Esophagus muscularis mucosa (tissue), 3 donors: ENCODE data around the gene TRPV2.

ENCODE experiments used
- POLR2A ChIP-seq: fragments of 450-650 bp; IDR thresholded peaks from one replicate; pipeline ENCODE4 v1.6.1; 2017; ENCODE audit warnings: antibody characterized with exemption, moderate library complexity, mild to moderate bottlenecking, low read depth
- TF ChIP-seq, protein P1 (sequence below), 3 experiments: fragments of 200-600 bp in 2 of 3; fragments of 450-650 bp in 1 of 3; sonication (generic) in 2 of 3; IDR thresholded peaks; one replicate each; pipeline ENCODE4 v1.5.1; 2017 to 2019; ENCODE audit warnings: antibody characterized with exemption in 3 of 3, mild to moderate bottlenecking in 2 of 3, moderate library complexity in 1 of 3

DNA sequence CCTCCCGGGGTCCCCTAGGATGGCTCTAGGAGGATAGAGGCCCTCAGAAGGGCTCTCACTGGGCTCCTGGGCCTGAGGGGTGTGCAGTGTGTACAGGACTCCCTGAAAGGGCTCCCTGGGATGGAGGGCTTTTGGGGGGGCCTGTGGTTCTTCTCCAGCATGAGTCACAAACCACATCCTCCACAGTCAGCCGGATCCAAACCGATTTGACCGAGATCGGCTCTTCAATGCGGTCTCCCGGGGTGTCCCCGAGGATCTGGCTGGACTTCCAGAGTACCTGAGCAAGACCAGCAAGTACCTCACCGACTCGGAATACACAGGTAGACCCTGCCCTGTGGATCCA is 4.5 kb downstream of the TRPV2 start:
- TF ChIP-seq, protein P1, sequence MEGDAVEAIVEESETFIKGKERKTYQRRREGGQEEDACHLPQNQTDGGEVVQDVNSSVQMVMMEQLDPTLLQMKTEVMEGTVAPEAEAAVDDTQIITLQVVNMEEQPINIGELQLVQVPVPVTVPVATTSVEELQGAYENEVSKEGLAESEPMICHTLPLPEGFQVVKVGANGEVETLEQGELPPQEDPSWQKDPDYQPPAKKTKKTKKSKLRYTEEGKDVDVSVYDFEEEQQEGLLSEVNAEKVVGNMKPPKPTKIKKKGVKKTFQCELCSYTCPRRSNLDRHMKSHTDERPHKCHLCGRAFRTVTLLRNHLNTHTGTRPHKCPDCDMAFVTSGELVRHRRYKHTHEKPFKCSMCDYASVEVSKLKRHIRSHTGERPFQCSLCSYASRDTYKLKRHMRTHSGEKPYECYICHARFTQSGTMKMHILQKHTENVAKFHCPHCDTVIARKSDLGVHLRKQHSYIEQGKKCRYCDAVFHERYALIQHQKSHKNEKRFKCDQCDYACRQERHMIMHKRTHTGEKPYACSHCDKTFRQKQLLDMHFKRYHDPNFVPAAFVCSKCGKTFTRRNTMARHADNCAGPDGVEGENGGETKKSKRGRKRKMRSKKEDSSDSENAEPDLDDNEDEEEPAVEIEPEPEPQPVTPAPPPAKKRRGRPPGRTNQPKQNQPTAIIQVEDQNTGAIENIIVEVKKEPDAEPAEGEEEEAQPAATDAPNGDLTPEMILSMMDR (IDR thresholded peaks at IDR 0.05), result no peak
- no peak for TF ChIP-seq POLR2A
